Spleen (tissue), 11 donors: ENCODE data around the gene HSPB6. TPM values are rescaled to one million over a fixed set of nuclear protein-coding genes. Genes with fewer than 3 reads are reported as not detected.

Source experiments
- DNase-seq: peaks from one replicate; pipeline ENCODE4 v3.0.0-alpha.2; 2020
- H3K27ac ChIP-seq, 8 donors: fragments of 200-600 bp; sonication (generic) in 7 of 8; 1 replicate in 4 of 8; 2 replicates in 4 of 8; pipeline versions ENCODE4 v1.5.0 to v1.8.0; 2016 to 2021; ENCODE audit warnings: inconsistent platforms in 4 of 8, mild to moderate bottlenecking in 4 of 8, moderate library complexity in 1 of 8
- H3K27me3 ChIP-seq, 7 donors: fragments of 200-600 bp; sonication (generic) in 6 of 7; replicated peaks in 1 of 7; 1 replicate in 4 of 7; 2 replicates in 3 of 7; pipeline versions ENCODE4 v1.5.0 to v1.8.0; 2016 to 2021; ENCODE audit warnings: inconsistent platforms in 3 of 7, mild to moderate bottlenecking in 1 of 7
- H3K36me3 ChIP-seq, 6 donors: fragments of 200-600 bp; sonication (generic) in 5 of 6; 1 replicate in 4 of 6; 2 replicates in 2 of 6; pipeline versions ENCODE4 v1.5.0 to v1.8.0; 2016 to 2021; ENCODE audit warnings: inconsistent platforms in 2 of 6
- H3K4me1 ChIP-seq, 6 donors: fragments of 200-600 bp; sonication (generic) in 5 of 6; 1 replicate in 3 of 6; 2 replicates in 3 of 6; pipeline versions ENCODE4 v1.5.0 to v1.8.0; 2016 to 2021; ENCODE audit warnings: inconsistent platforms in 3 of 6
- H3K4me3 ChIP-seq, 8 donors: fragments of 200-600 bp; sonication (generic) in 7 of 8; 1 replicate in 4 of 8; 2 replicates in 4 of 8; pipeline versions ENCODE4 v1.5.0 to v1.8.0; 2016 to 2021; ENCODE audit warnings: inconsistent platforms in 4 of 8, mild to moderate bottlenecking in 4 of 8, moderate library complexity in 2 of 8
- H3K9me3 ChIP-seq, 8 donors: fragments of 200-600 bp; sonication (generic) in 7 of 8; 1 replicate in 4 of 8; 2 replicates in 4 of 8; pipeline versions ENCODE4 v1.5.0 to v1.8.0; 2016 to 2021; ENCODE audit warnings: inconsistent platforms in 4 of 8
- CTCF ChIP-seq, 11 experiments: fragments of 200-600 bp in 7 of 11; fragments of 450-650 bp in 4 of 11; sonication (generic) in 4 of 11; IDR thresholded peaks in 8 of 11; conservative IDR thresholded peaks in 3 of 11; 1 replicate in 7 of 11; 2 replicates in 4 of 11; pipeline versions ENCODE4 v1.4.0 to v1.8.0; 2016 to 2021; ENCODE audit warnings: antibody characterized with exemption in 11 of 11, inconsistent platforms in 4 of 11, mild to moderate bottlenecking in 1 of 11
- POLR2A ChIP-seq, 3 donors: fragments of 450-650 bp; IDR thresholded peaks; one replicate each; pipeline ENCODE4 v1.5.1; 2017; ENCODE audit warnings: antibody characterized with exemption in 3 of 3, mild to moderate bottlenecking in 1 of 3
- POLR2AphosphoS5 ChIP-seq, 3 donors: sonication (generic); formaldehyde crosslinking; IDR thresholded peaks; one replicate each; pipeline ENCODE4 v1.5.1; 2017; ENCODE audit warnings: antibody characterized with exemption in 3 of 3
- WGBS, 5 donors: extraction: QIAGEN DNeasy Blood & Tissue Kit in 3 of 5; methylation state at CpG; one replicate each; pipeline versions ENCODE4 v1.1.5 to v1.1.7; 2013 to 2018; 5-methylcytosine and 5-hydroxymethylcytosine counted together
- intact Hi-C: fragments of 100-400 bp; cut with DNase I; formaldehyde crosslinking; loops from one replicate; pipeline ENCODE4 v1.15.0; 2023; ENCODE audit warnings: low total_unique reads
- polyA plus RNA-seq, 3 donors: library from polyadenylated mRNA; stranded (reverse); fragments of 200-250 nt; gene quantifications; one replicate each; pipeline ENCODE4 v1.2.1, GENCODE V29; 2013
- total RNA-seq, 7 donors: library from RNA; depleted of rRNA in 3 of 7; stranded (reverse); fragments of >200 nt in 3 of 7; fragmentation: NEBNext Ultra II Directional in 4 of 7; extraction: Animal tissue kit (Norgen Biotek cat#: 25700) in 4 of 7; gene quantifications; one replicate each; pipeline versions ENCODE4 v1.1.0 to v1.2.1, GENCODE V29; 2016 to 2021
- donor health status: healthy with polysubstance abuse.
- donor health status: DM: no; HTN: no; CAD: no; lungs with moderate emphysema.
- donor health status: DM: no; HTN: no; CAD: no.
- donor health status: Bipolar disorder and iron deficiency.
- donor health status: healthy.
- donor health status: DM: no; HTN: no; CAD: no.
- donor health status: DM: yes; HTN: yes; CAD: no.

The HSPB6 gene
- total and polyA plus RNA-seq, 10 donors, result 2.1 to 11.0 (median 4.4) TPM

GRCh38 chr19:35739275-35740107 lies 17.3 kb downstream of the HSPB6 start:
- TF ChIP-seq POLR2A (IDR thresholded peaks at IDR 0.05) (no peak), CTCF (IDR thresholded peaks at IDR 0.05 in 8 of 11, conservative IDR thresholded peaks at IDR 0.05 in 3 of 11) (no peak), POLR2AphosphoS5 (IDR thresholded peaks at IDR 0.05) (peak in 2 of 3 donors; percentile 47 to 76)
- Histone ChIP-seq H3K4me1 (peaks cover 15 to 77% (median 50%) of the 10 kb centered on the region in 6 donors), H3K36me3 (peaks cover 0 to 58% (median 49%) of the 10 kb centered on the region in 6 donors), H3K4me3 (peak overlapping the region; percentile 60 to 85 (median 70)), H3K27me3 (no peaks in the 10 kb centered on the region), H3K9me3 (no peaks in the 10 kb centered on the region), H3K27ac (peak overlapping the region; percentile 68 to 100 (median 97))
- DNase-seq, result peak; percentile 86
- intact Hi-C loops, result no loop called here
- 74 to 84% (median 82%) methylated on average over 17 to 29 of the region's 29 CpGs for WGBS, 5 donors

GRCh38 chr19:35738887-35739229 lies 18.0 kb downstream of the HSPB6 start:
- TF ChIP-seq CTCF (IDR thresholded peaks at IDR 0.05 in 8 of 11, conservative IDR thresholded peaks at IDR 0.05 in 3 of 11) (no peak), POLR2A (IDR thresholded peaks at IDR 0.05) (no peak)
- H3K36me3 ChIP-seq, result peaks cover 0 to 63% (median 56%) of the 10 kb centered on the region in 6 donors

GRCh38 chr19:35738021-35738886 lies 18.6 kb downstream of the HSPB6 start:
- Histone ChIP-seq H3K27me3 (no peaks in the 10 kb centered on the region), H3K36me3 (peaks cover 0 to 65% (median 62%) of the 10 kb centered on the region in 6 donors), H3K9me3 (no peaks in the 10 kb centered on the region), H3K4me3 (no peak overlapping the region), H3K4me1 (peaks cover 8 to 65% (median 38%) of the 10 kb centered on the region in 6 donors), H3K27ac (peak overlapping the region in 3 of 8 donors; percentile 46 to 100 (median 100))
- peak in 1 of 3 donors; percentile 71 for TF ChIP-seq POLR2AphosphoS5 (IDR thresholded peaks at IDR 0.05)
- no peak for TF ChIP-seq CTCF (IDR thresholded peaks at IDR 0.05 in 8 of 11, conservative IDR thresholded peaks at IDR 0.05 in 3 of 11)
- no peak for TF ChIP-seq POLR2A (IDR thresholded peaks at IDR 0.05)
- intact Hi-C loops, result no loop called here
- 89 to 95% (median 90%) methylated on average over 26 to 37 of the region's 37 CpGs for WGBS, 5 donors
- no peak for DNase-seq

More at GRCh38 chr19:35738887-35739229, 18.0 kb downstream of the HSPB6 start:
- H3K4me1 ChIP-seq, result peaks cover 9 to 71% (median 44%) of the 10 kb centered on the region in 6 donors
- H3K4me3 ChIP-seq, result no peak overlapping the region
- no peak for DNase-seq
- H3K27ac ChIP-seq, result peak overlapping the region in 3 of 8 donors; percentile 100
- intact Hi-C loops, result no loop called here
- 87 to 100% (median 90%) methylated on average over 1 to 2 of the region's 2 CpGs for WGBS, 5 donors
- H3K27me3 ChIP-seq, result no peaks in the 10 kb centered on the region
- no peaks in the 10 kb centered on the region for H3K9me3 ChIP-seq
